Mononuclear cell (primary cell): ENCODE data around the gene EIF5A. TPM values are rescaled to one million over a fixed set of nuclear protein-coding genes. Genes with fewer than 3 reads are reported as not detected.

Experiments
- H3K27me3 ChIP-seq: 2 replicates; pipeline ENCODE4 v1.6.0; 2011; ENCODE audit warnings: low read length, control low read depth; ENCODE audit not compliant: insufficient read depth
- H3K4me1 ChIP-seq: 2 replicates; pipeline ENCODE4 v1.5.1; 2011; ENCODE audit warnings: mild to moderate bottlenecking, low read length, control low read depth; ENCODE audit not compliant: insufficient read depth
- H3K4me3 ChIP-seq: 2 replicates; pipeline ENCODE4 v1.5.1; 2011; ENCODE audit warnings: mild to moderate bottlenecking, low read length, moderate library complexity
- H3K9me3 ChIP-seq: 2 replicates; pipeline ENCODE4 v1.5.1; 2011; ENCODE audit warnings: low read depth, mild to moderate bottlenecking, control low read depth, low read length
- total RNA-seq: library from RNA; depleted of rRNA; stranded (reverse); fragments of >200 nt; gene quantifications from one replicate; pipeline ENCODE4 v1.2.3, GENCODE V29; 2012

The EIF5A gene
- total RNA-seq, 1 donor, result 340 TPM

GRCh38 chr17:7281074-7281952 lies 26.1 kb upstream of the EIF5A start, which contains the start of gene SLC2A4:
TSS of gene SLC2A4 (plus strand) at chr17:7281718. CDS start at chr17:7281935, 217 bp downstream.
- Histone ChIP-seq H3K4me1 (peaks cover 27% of the 10 kb centered on the region), H3K4me3 (peak within 1 kb of the TSS; percentile 15), H3K27me3 (peaks cover 19% of the 10 kb centered on the region), H3K9me3 (no peaks in the 10 kb centered on the region)

DNA sequence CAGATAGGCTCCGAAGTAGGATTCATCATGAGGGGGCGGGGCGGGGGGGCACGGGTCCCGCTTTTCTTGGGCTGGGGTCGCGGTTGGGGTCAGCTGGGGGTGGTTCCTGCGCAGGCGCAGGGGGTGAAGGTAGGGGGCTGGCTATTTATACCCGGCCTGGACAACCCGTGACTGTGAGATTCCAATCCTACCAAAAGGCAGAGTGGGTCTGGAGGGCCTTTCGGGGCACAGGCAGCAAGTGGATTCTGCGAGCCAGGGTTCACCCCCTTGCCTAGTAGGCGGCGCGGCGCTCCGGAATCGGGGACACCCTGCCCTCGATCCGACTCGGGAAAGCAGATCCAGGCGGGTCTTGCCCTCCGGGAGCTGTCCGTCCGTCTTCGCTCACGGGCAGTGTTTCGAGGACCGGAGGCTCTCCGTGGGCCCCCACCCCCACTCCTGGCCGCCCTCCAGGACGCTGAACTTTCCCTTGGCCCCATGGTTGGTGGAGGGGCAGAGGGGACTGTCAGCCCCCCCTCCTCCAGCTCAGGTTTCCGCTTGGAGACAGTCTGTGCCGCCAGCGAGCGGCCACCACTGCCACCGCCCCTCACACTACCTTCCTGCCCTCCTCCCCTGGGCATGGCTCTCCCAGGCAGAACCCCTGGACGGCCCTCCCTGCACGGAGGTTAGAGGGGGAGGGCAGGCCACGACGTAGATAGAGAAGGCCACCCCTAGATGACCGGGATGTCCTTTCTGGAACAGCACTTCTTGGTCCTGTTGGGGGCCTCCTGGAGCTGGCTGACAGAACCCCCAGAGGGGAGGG lies 25.3 kb upstream of the EIF5A start:
- peaks cover 19% of the 10 kb centered on the region for H3K27me3 ChIP-seq
- peaks cover 27% of the 10 kb centered on the region for H3K4me1 ChIP-seq
- H3K9me3 ChIP-seq, result no peaks in the 10 kb centered on the region
- no peak overlapping the region for H3K4me3 ChIP-seq

DNA sequence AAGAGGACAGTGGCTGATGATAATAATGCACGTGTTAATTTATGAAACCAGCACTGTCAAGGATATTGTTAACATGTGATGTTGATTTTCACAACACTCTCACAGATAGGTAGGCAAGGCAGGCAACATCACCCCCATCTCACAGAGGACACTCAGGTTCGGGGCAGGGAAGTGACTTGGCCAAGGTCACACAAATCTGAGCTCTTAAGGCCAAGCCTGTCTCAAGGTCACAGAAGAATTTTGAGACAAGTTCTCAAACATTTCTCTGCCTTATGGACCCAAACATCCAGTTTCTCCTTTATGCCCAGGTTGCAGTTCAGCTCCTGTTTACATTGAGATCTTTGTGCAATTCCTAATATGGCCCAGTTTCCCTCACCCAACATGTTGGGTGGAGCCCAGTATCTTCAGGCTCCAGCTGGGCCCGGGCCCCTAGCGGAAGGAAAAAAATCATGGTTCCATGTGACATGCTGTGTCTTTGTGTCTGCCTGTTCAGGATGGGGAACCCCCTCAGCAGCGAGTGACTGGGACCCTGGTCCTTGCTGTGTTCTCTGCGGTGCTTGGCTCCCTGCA lies 24.6 kb upstream of the EIF5A start:
- Histone ChIP-seq H3K4me3 (no peak overlapping the region), H3K27me3 (peaks cover 19% of the 10 kb centered on the region), H3K9me3 (no peaks in the 10 kb centered on the region), H3K4me1 (peaks cover 27% of the 10 kb centered on the region)

- Histone ChIP-seq H3K9me3 (no peaks in the 10 kb centered on the region), H3K4me1 (peaks cover 27% of the 10 kb centered on the region), H3K4me3 (no peak overlapping the region), H3K27me3 (peaks cover 19% of the 10 kb centered on the region)
These were observed 23.8 kb upstream of the EIF5A start for GRCh38 chr17:7283471-7284216.

DNA sequence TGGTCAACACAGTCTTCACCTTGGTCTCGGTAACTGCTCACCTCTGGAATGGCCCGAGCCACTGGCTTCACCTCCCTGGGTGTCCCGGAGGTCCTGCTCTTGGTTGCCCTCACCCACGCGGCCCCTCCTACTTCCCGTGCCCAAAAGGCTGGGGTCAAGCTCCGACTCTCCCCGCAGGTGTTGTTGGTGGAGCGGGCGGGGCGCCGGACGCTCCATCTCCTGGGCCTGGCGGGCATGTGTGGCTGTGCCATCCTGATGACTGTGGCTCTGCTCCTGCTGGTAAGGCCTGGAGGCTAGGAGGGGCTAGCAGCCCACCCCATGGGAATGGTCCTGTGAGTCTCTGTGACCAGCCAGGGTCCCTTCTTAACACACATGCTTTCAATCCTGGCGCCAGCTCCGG lies 22.5 kb upstream of the EIF5A start:
- peaks cover 27% of the 10 kb centered on the region for H3K4me1 ChIP-seq
- H3K9me3 ChIP-seq, result no peaks in the 10 kb centered on the region
- no peak overlapping the region for H3K4me3 ChIP-seq
- peaks cover 19% of the 10 kb centered on the region for H3K27me3 ChIP-seq

GRCh38 chr17:7285679-7286078 lies 21.7 kb upstream of the EIF5A start:
- H3K27me3 ChIP-seq, result peaks cover 19% of the 10 kb centered on the region
- H3K9me3 ChIP-seq, result no peaks in the 10 kb centered on the region
- peaks cover 22% of the 10 kb centered on the region for H3K4me1 ChIP-seq
- H3K4me3 ChIP-seq, result no peak overlapping the region

DNA sequence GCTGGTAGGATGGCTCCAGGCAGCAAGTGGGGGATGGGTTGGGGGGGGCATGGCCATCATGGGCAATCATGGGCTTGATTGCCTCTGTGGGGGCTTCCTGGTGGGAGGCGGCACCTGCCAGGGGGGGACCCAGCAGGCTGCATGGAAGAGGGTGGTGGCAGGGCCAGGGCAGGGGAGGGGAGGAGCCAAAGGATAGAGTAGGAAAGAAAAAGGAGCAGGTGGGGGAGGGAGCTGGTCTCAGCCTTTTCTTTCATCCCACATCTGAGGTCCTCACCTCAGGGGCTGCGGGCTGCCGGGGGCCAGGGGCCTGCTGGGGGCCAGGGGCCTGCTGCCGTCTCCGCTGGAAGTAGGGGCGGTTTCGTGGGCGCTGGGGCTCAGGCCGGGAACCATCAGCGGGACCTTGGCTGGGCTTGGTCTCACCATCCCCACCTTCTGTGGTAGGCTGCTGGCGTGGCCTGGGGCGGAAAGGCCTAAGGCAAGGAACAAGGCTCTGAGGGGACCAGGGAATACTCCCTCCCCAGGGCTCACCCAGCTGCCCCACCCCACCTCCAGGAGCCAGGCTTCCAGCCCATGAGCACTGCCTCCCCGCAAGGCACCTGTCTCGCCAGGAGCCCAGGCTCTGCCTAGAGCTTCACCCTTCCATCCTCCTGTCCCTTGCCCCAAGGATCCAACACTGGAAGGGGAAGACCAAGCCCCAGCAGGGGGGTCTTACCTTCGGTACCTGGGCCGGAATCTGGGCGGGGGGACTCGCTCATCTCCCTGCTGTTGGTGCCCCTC lies 18.0 kb upstream of the EIF5A start:
- Histone ChIP-seq H3K9me3 (no peaks in the 10 kb centered on the region), H3K27me3 (peaks cover 17% of the 10 kb centered on the region), H3K4me3 (no peak overlapping the region), H3K4me1 (peaks cover 6% of the 10 kb centered on the region)

- H3K9me3 ChIP-seq, result no peaks in the 10 kb centered on the region
- H3K4me1 ChIP-seq, result peaks cover 12% of the 10 kb centered on the region
- H3K4me3 ChIP-seq, result no peak overlapping the region
- peaks cover 22% of the 10 kb centered on the region for H3K27me3 ChIP-seq
These were observed 17.3 kb upstream of the EIF5A start for GRCh38 chr17:7290166-7290565.

DNA sequence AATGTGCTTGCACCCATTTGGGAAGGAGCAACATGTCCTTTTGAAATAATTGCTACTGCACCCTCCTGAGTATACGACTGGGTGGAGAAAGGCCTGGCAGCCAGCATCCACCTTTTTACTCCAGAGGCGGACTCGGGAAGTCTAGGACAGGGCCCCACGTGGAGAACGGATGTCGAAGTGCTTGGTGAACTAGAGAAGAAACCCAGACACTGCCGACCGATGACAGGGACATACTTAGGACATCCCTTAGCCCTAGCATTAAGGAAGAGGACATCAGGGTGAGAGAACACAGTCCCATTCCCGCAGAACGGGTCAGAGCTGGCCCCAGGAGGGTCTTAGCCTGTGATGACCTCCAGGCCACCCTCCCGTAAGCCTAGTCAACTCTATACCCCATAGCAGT lies 16.7 kb upstream of the EIF5A start:
- H3K27me3 ChIP-seq, result peaks cover 27% of the 10 kb centered on the region
- H3K9me3 ChIP-seq, result no peaks in the 10 kb centered on the region
- peaks cover 16% of the 10 kb centered on the region for H3K4me1 ChIP-seq
- no peak overlapping the region for H3K4me3 ChIP-seq

- Histone ChIP-seq H3K4me3 (no peak overlapping the region), H3K4me1 (peaks cover 26% of the 10 kb centered on the region), H3K9me3 (no peaks in the 10 kb centered on the region), H3K27me3 (peaks cover 31% of the 10 kb centered on the region)
These were observed 15.2 kb upstream of the EIF5A start for GRCh38 chr17:7292194-7292593.

DNA sequence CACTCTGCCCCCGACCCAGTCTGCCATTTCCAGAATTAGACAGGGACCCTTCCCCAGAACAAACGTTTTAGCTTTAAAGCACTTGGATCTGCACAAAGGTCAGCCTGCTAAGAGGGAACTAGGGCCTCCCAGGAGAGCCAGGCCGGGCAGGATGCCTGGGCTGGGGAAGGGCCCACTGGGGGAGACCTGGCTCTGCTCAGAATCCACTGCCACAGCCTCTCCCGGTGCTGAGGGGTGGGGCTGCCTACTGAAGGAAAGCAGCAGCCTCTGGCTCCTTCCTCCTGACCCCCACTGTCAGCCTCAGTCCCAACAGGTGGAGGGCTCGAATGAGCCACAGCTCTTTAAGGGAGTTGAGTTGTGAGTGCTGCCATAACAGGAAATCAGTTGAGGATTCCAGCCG lies 14.7 kb upstream of the EIF5A start:
- peaks cover 31% of the 10 kb centered on the region for H3K27me3 ChIP-seq
- H3K4me1 ChIP-seq, result peaks cover 26% of the 10 kb centered on the region
- no peaks in the 10 kb centered on the region for H3K9me3 ChIP-seq
- no peak overlapping the region for H3K4me3 ChIP-seq

DNA sequence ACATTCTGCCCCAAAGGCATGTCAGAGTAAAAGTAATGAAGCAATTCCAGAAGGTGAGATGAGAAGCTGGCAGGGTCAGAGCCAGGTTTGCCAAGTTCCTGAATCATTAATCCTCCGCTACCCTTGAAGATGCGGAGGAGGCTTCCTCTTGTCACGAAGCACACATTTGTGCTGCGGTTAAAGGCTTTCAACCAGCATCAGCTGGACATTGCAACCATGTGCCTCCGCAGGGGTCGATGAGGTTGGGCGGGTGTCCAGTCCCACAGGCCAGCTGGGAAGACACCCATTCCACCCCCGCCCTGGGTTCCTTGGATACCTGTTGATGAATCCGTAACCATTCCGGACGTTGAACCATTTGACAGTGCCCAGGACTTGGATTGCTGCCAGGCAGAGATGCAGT lies 14.3 kb upstream of the EIF5A start:
- H3K4me3 ChIP-seq, result no peak overlapping the region

GRCh38 chr17:7293816-7294613 lies 13.4 kb upstream of the EIF5A start:
- Histone ChIP-seq H3K4me1 (peaks cover 26% of the 10 kb centered on the region), H3K4me3 (no peak overlapping the region), H3K27me3 (peaks cover 31% of the 10 kb centered on the region), H3K9me3 (no peaks in the 10 kb centered on the region)

More for the DNA sequence above, 14.3 kb upstream of the EIF5A start:
- H3K9me3 ChIP-seq, result no peaks in the 10 kb centered on the region
- H3K4me1 ChIP-seq, result peaks cover 26% of the 10 kb centered on the region
- H3K27me3 ChIP-seq, result peaks cover 31% of the 10 kb centered on the region
